ENCODE results near the gene ACBD6.

DNA sequence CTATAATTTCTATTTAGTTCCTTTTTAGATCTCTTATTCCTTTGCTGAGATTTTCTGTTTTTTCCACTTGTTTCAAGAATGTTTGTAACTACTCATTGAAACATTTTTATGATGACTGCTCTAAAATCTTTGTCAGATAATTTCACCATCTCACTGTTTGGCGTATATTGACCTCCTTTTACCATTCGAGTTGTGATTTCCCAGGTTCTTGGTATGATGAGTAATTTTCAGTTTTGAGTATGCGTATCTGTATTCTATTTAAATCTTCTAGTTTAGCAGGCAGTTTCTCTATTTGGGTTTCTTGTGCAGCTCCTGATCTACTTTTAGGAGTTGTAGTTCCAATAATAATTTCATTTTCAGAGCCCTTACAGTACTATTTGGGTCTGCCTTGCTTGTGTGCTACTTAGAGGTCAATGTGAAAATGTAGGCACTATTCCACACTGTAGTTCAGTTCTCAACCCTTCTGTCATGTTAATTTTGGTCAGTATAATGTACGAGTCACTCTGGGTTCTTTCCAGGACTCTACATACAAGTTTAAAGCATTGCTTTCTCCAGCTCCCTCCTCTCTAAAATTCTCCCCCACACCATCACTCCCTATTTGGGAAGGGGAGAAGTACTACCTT, 115.5 kb downstream of the ACBD6 start:
- TF ChIP-seq, protein P1, sequence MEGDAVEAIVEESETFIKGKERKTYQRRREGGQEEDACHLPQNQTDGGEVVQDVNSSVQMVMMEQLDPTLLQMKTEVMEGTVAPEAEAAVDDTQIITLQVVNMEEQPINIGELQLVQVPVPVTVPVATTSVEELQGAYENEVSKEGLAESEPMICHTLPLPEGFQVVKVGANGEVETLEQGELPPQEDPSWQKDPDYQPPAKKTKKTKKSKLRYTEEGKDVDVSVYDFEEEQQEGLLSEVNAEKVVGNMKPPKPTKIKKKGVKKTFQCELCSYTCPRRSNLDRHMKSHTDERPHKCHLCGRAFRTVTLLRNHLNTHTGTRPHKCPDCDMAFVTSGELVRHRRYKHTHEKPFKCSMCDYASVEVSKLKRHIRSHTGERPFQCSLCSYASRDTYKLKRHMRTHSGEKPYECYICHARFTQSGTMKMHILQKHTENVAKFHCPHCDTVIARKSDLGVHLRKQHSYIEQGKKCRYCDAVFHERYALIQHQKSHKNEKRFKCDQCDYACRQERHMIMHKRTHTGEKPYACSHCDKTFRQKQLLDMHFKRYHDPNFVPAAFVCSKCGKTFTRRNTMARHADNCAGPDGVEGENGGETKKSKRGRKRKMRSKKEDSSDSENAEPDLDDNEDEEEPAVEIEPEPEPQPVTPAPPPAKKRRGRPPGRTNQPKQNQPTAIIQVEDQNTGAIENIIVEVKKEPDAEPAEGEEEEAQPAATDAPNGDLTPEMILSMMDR (IDR thresholded peaks at IDR 0.05): no peak
- TF ChIP-seq POLR2A (IDR thresholded peaks at IDR 0.05): no peak
